Activated CD4-positive, alpha-beta T cell treated with anti-CD3 and anti-CD28 coated beads, Interleukin-2, amount 50 U/mL, for 24 hours (primary cell): Measurements from ENCODE around the gene SLC35B1.

Source experiments
- DNase-seq, 2 donors: peaks; one replicate each; pipeline ENCODE4 v3.0.0-alpha.2; 2020; ENCODE audit warnings: low read depth in 1 of 2, low spot score in 1 of 2

Gene SLC35B1, protein sequence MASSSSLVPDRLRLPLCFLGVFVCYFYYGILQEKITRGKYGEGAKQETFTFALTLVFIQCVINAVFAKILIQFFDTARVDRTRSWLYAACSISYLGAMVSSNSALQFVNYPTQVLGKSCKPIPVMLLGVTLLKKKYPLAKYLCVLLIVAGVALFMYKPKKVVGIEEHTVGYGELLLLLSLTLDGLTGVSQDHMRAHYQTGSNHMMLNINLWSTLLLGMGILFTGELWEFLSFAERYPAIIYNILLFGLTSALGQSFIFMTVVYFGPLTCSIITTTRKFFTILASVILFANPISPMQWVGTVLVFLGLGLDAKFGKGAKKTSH

DNA sequence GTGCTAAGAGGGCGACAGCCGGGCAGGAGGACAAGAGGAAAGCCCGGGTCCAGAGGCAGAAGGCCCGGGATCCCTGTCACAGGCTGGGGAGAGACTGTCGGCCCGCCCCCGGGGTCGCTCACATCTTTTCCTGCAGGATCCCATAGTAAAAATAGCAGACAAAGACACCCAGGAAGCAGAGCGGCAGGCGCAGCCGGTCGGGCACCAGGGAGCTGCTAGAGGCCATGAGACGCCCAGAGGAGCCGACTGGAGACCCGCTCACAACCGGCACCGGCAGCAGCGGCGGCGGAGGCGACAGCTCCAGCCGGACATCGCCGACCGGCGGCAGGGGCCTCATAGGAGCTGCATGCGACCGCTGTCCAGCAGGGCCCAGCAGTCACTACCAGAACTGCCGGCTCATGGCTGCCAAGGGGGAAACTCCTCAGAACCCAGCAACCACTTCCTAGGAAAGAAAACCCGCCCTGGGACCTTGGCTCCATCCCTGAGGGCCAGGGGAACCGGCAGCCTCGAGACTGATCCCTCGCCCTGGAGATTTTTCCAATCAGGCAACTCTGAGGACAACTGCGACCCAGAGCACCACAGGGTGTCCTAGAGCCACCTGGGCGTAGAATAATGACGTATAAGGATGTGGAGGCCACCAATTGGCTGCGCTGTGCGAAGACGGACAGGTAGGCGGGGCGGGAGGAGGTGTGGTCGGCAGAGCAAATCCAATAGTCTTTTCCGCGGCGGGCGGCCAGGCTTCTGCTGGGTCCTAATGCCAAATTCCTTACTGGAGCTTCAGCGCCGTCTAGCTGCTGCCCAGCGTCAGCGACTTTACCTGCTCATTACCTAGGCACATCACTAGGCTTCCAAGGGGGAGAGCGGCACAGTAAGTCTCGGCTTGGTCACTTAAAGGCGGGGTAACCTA is at the start of gene SLC35B1:
Gene SLC35B1 (minus strand): TSS at position 357 of the 907 bp plus-strand sequence. CDS start 131 bp downstream, at position 226.
- DNase-seq, result peak; percentile 90 to 98

DNA sequence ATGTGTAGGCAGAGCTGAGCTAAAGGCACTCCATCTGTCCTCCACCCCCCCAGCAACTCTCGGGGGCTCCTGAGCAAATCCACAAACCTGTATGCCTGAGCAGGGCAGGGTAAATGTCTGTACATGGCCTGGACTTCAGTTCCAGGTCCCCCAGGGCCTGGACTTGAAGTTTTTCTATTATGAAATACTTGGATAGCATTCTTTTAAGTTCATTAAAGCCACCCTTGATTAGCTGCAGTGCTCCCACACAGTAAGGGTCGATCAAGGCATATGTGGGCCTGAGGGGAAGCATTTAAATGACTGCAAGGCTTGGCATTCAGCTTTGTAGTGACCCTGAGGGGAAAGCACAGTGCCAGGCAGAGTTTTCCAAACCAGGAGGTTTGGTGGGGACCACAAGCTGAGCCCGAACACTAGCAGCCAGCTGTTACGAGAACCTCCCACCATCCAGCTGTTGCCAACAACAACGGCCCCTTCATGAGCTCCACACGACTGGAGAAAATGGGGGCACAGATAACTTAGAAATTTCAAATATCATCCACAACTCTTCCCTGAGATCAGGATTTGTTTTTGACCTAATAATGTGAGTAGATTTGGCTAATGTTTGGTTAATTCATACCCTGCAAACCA is 49.5 kb upstream of the SLC35B1 start:
- DNase-seq, result no peak

DNA sequence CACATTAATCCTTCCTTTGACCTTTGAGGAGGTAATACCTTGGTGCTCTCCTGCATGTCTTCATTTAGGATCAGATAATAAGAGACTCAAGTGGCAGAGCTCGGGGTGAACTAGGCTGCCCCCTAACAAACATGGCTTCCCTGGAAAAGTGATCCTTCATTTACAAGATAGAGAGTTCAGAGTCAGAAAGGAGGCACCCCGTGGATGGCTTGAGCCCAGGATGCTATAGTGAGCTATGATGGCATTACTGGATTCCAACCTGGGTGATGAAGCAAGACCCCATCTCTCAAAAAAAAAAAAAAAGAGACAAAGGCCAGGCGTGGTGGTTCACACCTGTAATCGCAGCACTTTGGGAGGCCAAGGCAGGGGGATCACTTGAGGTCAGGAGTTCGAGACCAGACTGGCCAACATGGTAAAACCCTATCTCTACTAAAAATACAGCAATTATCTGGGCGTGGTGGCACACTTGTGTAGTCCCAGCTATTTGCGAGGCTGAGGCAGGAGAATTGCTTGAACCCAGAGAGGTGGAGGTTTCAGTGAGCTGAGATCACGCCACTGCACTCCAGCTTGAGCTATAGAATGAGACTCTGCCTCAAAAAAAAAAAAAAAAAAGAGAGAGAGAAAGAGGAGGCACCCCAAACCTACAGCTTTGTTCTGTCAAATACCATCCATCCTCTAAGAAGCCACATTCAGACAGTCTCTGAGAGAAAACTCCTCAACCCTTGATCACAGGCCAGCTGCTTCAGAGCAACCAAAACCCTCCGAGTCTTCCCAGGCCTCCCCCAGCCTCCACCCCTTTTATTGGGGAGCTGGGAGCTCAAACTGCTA is 48.8 kb upstream of the SLC35B1 start:
- DNase-seq, result no peak

DNA sequence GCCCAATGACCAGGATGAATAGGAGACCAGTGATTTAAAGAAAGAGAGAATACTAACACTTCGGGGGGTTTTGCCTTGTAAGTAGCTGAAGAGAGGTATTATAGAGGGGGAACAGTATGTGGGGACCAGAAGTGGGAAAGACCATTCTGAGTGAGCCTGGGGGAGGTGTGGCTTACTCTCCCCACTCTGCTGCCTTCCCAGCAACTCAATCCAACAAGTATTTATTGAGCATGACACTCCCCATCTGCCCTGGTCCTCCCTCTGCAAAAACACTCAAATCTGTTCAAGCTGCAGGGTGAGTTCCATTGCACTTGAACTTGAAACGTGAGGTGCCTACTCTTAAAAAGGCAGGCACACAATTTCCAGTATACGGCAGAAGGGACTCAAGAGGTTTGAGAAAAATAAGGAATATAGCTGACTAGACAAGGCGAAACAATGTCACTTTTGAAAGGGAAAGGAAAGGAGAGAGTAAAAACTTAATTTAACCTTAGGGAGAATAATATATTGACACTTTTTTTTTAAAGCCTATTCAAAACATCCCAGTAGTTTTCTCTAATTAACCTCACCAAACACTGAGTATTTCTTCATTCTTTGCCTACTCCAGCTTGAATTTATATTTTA is 48.0 kb upstream of the SLC35B1 start:
- no peak for DNase-seq

DNA sequence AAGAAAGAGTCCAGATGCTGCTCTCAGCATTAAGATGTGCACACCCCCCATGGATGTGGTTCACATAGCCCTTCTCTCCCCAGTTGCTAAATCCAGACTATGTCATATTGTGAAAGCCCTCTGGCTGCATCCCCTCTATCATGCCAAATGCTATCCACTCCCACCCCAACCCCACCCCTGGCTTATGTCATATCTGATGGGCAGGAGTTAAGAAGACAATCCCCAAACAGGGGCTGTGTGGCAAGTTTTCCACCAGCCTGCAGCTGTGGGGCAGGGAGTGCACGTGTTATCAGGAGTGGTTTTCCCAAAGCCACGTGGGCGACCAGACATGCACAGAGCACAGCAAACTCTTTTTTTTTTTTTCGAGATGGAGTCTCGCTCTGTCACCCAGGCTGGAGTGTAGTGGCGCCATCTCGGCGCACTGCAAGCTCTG is 46.2 kb upstream of the SLC35B1 start:
- DNase-seq, result no peak

DNA sequence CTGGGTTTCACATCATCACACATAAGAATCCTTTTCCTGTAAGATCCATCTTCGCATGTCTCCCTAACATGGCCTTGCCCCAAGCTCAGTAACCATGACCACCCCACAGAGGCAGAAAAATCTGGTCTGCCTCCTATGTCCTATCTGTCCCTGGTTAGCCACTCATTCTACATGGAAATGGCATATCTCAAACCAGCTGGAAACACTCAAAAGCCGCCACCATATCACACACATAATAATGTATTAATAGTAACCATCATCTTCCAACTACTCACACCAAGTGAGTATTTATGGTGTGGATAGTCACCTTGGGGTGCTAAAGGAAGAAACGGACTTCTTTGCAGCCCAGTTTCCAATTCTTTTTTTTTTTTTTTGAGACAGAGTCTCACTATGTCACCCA is 44.7 kb upstream of the SLC35B1 start:
- no peak for DNase-seq

DNA sequence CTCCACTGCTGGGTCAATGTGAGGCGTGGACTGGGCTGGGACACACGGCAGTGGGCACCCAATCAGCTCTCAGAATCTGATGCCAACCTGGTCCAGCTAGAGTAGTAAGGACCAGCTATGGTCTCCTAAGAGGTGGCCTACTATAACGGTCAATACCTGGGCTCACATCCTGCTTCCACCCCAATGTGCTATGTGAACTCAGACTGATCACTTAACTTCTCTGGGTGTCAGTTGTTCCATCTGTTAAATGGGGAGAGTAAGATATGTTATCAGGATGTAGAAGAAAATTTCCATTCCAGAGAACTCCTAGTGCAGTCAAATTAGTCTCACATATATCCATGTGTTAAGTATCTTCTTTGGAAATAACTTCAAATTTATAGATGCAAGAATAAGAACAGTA is 42.0 kb upstream of the SLC35B1 start:
- DNase-seq, result no peak

DNA sequence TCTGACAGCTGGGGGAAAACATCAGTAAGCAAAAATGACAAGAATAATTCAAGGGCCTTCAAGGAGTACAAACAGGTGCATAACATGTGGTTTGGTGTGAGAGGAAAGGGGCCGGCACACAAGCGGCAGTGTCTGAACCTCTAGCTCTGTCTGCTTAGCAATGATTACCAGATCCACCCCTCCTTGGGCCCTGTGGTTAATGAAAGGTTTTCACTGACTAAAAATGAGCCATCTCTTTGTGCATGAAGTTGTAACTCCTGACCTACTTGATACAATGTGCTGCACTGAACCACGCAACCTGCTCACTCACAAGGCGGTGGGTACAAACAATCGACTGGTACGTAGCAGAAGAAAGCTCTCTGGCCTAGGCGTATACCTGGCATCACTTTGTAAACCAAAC is 41.0 kb upstream of the SLC35B1 start:
- DNase-seq, result peak; percentile 16 to 55

DNA sequence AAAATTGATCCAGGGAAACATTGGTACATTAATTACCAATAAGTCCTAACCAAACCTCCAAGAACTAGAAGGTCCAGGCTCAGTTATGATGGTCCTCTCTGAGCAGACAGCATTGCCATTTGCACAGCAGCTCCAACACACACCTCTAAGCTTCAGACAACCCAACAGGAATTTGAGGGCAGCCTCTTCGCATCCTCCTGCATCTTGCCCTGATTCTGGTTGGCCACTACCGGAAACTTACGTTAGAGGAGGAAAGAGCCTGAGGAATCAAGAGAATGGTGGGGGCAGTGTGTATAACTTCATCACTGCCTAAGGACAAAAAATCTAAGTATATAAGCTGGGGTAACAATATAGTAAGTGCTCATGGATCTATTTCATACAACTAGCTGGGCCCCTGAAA is 40.5 kb upstream of the SLC35B1 start:
- DNase-seq, result no peak

DNA sequence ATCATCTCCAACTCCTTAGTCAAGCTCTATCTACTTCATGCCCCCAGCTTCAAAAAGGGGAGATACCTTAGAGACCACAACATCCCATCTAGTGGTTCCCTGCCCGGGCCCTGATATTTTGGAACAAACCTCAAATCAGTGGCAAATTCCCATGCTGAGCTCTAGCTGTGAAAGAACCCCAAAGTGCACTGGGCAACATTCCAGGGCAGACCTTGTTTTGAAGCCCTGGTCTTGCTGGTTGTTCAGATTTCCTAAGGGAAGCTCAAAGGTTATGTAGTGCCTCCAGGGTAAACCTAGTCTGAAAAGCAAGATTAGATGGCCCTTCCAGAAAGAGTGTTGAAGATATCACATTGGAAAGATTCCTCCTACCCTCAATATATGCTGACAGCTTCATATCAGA is 39.9 kb upstream of the SLC35B1 start:
- DNase-seq, result no peak

DNA sequence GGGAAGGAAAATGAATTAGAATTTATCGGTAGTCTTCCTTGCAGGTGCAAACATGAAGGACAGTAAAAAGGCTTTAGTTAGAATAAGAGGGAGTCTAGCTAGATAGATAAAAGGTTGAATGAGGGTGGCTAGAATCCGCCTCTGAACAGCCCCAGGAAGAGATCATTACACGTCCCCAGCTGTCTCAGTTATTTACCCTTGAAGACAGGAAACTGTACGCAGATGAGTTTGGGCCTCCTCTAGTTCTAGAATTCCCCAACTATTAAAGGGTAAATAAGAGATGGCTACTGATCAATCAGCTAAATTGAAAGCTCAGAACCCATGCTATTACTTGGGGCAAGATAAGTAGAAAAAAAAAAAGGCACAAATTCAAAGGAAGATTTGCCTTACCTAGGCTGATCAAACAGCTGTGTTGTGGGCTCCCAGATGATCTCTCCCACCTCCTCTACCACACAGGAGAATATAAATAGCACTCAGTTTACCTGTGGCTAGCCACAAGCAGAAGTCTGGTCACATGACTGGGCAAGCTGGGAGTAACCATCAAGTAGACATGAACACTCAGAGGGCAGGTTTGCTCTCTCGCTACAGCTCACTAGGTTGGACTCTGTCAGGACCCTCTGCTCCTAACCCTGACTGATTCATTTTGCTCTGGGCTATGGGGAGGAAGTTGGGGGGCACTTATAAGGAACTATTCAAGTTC is 39.2 kb upstream of the SLC35B1 start:
- no peak for DNase-seq

DNA sequence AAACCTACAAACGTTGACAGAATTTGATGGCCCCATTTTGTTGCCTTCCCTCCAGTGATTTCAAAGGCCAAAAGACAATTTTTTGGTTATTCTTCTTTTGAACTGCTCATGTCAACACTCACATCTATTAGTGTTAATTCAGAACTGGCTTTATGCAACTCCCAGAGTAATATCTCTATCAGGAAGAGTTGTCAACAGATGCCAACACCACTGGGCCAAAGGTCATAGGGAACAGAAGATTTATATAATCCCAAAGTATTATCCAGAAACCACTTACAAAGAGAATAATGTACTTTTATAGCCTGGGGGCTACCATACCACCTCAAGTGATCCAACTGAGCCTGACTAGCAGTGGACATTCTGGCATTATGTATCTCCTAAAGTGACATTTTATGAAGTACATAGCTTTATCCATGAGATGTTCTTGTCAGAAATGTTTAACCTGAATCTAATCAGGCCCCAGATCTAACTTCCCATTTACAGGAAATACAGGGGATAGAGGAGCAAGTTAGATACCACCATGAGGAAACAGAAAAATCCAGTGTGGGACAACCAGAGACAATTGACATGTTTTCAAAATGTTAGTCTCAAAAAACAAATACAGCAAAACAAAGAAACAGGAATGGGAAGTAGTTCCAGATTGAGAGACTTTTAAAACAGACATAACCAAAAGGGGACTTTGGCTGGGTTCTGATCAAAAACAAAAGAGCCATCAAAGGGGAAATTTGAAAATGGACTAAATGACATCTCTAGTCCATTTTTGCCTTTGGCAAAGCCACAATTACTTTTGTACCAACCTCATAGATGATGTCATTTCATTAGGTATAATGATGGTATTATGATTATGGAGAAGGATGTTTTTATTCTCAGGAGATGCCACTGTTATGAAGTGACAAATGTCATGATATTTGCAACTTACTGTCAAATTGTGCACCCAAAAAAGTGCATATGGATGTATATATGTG is 37.7 kb upstream of the SLC35B1 start:
- DNase-seq, result no peak

DNA sequence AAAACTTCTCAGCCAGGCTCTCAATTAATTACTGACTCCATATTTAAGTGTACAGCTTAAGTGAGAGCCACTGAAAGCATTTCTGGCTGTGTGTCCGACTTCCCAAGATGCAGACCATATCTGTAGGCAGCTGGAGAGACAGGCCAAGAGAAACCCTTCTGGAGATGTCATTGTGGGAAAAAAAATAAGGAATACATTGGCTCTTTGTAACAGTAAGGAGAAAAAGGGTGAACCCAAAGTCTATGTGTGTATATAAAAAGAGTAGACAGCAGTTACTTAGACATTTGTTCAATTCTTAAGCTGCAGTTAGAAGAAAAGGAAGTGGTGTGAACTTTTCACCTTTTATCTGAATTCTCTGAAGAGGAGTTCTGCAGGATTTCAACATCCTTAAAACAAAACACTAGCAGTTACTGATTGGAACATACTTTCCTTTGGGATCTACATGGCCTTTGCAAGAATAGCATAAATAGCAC is 34.4 kb upstream of the SLC35B1 start:
- no peak for DNase-seq

DNA sequence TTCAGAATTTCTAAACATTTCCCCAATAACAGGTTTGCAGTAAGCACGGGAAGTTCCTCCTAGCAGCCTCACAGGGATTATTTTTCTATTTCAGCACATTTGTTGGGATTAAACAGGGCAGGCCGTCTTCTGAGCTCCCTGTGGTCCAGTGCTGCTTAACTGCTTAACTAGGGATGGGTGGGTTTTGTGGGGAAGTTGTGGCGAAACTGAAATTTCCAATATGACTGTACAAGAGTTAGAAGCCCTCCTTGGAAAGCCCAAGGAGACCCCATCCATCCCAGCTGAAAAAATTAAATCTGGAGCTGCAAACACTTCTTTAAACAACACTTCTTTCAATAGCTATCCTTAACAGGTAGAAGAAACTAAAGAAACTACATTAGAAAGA is 33.9 kb upstream of the SLC35B1 start:
- DNase-seq, result no peak

DNA sequence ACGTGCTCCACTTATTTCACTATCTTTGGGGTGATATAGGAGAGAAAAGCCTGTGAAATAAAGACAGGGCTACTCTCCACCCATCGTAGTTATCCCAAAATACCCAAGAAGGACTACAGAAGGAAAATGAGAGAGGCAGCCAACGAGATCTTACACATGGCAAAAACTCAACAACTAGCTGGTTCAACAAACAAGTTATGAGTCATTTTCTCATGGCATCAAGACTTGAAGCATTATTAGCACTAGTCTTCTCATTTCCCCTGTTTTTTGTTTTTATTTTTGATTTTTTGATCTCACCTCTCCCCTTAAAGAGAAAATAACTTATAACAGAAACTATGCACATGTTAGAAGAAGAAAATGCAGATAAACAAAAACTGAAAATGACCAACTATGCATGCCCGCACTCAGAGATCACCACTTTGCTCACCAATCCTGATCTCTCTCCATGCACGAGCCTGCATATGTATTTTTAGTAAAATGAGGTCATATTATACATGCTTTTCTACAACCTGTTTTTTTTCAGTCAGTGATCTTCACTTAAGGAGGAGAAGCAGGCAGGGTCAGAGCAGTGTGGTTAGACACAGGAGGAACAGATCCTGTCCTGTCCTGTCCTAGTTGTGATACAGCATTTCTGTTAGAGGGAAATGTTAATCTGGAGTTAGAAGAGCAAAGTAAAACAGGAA is 33.4 kb upstream of the SLC35B1 start:
- DNase-seq, result no peak

DNA sequence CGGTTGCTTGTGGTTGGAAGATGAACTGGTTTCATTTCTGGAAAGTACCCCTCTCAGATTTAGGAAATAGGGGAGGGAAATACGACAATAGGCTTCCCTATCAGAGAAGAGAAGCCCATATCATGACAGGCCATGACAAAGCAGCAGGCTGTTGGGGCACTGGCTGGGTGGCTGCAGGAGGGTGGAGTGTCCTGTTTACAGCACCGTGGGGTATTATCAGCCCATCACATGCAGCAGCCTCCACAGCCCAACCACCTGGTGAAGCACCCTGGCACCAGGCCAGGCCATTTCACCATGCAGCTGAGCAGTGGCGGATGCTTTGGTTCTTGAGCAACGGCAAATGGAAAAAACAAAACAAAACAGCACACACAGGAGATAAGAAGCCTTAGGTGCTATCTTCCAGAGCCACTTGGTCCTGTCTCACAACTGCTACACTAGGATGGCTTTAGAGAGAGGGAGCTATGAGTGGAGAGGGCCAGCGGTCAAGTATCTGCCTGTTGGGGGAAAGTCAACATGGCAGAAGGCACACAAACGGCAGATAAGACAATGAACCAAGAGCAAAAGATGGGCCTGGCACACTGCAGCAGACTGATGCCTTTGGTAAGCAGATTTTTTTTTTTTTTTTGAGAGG is 32.0 kb upstream of the SLC35B1 start:
- peak; percentile 59 to 74 for DNase-seq

DNA sequence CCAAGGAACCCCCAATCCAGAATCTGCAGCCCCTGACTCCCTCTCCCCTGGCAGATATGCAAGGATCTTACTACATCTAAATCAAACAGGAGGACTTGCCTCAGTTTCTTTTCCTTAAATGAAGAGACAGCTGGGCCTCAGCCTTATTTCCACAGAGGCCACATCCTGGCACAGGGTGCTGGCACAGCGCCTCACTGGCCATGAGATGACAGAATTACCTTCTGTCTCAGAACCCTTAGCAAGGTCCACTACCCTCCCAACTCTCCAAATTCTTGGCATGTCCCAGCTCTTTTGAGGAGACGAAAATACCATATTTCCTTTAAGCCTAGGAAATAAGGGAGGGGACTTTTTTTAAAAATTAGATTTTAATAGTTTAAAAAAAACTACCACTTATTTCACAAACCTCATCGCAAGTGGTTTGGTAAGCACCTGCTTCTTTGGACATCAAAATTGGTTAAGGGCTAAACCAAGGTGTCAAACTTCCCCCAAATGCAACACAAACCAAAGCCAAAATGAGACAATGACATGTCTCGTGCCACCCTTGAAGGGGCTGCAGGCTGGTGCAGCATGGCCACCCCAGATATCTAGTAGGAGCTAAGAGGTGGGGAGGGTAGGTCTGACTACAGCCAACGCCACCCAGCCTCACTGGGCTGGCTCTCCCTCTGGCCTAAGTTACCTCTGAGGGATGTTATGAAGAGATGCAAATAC is 30.8 kb upstream of the SLC35B1 start:
- DNase-seq, result no peak
